ENCODE data around the gene CMC4. TPM values are rescaled to one million over a fixed set of nuclear protein-coding genes. Genes with fewer than 3 reads are reported as not detected.
A peak's percentile ranks its signal among the peaks of the same experiment; 100 is the strongest.

CMC4 gene
- total RNA-seq, 6 experiments from 2014 or later = 4.6 to 7.4 (median 6.3) TPM

- H3K27me3 Mint-ChIP-seq (ENCODE audit: insufficient read depth) = no peaks in the 10 kb centered on the region
- DNase-seq = no peak
- H3K4me1 Mint-ChIP-seq (ENCODE audit: low read depth) = peaks cover 5% of the 10 kb centered on the region; the same call in 1 of the 2 replicates
- no peak overlapping the region for H3K27ac Mint-ChIP-seq
- H3K36me3 Mint-ChIP-seq (ENCODE audit: low read depth) = no peaks in the 10 kb centered on the region
- TF ChIP-seq, protein P1, sequence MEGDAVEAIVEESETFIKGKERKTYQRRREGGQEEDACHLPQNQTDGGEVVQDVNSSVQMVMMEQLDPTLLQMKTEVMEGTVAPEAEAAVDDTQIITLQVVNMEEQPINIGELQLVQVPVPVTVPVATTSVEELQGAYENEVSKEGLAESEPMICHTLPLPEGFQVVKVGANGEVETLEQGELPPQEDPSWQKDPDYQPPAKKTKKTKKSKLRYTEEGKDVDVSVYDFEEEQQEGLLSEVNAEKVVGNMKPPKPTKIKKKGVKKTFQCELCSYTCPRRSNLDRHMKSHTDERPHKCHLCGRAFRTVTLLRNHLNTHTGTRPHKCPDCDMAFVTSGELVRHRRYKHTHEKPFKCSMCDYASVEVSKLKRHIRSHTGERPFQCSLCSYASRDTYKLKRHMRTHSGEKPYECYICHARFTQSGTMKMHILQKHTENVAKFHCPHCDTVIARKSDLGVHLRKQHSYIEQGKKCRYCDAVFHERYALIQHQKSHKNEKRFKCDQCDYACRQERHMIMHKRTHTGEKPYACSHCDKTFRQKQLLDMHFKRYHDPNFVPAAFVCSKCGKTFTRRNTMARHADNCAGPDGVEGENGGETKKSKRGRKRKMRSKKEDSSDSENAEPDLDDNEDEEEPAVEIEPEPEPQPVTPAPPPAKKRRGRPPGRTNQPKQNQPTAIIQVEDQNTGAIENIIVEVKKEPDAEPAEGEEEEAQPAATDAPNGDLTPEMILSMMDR (IDR thresholded peaks at IDR 0.05) = no peak
- no peaks in the 10 kb centered on the region for H3K9me3 Mint-ChIP-seq
- no peak overlapping the region for H3K4me3 Mint-ChIP-seq
Measured at GRCh38 chrX:155105919-155106318, 35.0 kb upstream of the CMC4 start.

DNA sequence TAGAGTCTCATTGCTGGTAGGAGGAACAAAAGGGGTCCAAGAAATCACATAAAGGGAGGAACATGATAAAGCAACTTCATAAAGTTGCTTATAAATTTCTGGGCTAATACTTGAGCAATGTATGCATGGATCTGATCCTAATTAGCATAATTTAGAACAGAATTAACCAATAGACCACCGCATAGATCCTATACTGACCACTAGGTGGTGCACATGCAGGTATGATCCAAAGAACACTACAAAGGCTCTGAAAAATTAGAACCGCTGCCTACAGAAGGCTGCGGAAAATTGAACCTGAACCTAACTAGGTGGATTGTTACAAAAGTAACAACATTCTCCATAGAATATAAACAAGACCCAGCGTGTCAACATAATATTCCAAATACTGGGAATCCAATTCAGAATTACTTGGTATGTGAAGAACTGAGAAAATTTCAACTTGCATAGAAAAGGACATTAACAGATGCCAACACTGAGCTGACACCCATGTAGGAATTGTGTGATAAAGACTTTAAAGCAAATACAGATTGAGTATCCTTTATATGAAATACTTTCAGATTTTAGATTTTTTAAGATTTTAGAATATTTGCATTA is 23.6 kb upstream of the CMC4 start:
- DNase-seq = no peak
- Mint-ChIP-seq H3K4me3 (no peak overlapping the region), H3K27me3 (ENCODE audit: insufficient read depth) (no peaks in the 10 kb centered on the region), H3K36me3 (ENCODE audit: low read depth) (no peaks in the 10 kb centered on the region; the same call in 1 of the 2 replicates), H3K27ac (no peak overlapping the region), H3K4me1 (ENCODE audit: low read depth) (no peaks in the 10 kb centered on the region), H3K9me3 (no peaks in the 10 kb centered on the region)
- TF ChIP-seq, protein P1 (IDR thresholded peaks at IDR 0.05) = peak; percentile 82

DNA sequence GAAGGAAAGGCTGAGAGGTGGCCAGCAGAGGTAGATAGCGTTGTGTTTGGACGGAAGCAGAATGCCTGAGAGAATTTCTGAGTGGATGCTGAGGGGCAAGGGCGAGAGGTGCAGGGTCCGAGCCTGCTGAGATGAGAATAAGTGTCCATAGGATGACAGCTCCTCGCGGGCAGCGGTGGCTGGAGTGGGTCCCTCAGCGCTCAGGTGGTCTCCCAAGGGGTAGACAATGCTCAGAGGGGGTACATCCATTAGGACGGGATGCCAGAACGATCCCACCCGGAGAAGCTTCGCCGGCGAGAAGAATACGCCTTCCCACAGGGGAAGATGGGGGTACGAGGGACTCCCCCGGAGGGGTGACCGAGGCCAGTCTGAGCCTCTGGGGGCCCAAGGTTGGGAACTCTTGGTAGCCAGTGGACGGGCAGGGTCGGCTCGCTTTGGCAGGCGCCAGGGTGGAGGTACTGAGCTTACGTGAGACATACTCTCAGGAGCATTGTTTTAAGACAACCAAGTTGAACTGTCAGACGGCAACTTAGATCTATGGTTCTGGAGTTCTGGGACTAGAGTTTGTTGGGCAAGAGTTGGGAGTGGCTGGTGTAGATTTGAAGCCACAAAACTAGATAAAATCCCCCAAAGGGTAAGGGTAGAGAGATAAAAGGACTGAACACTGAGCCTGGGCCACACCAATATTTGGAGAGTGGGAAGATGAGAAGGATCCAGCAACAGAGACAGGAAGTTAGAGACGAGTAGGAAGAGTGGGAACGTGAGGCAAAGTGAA is 16.2 kb upstream of the CMC4 start:
- Mint-ChIP-seq H3K4me3 (no peak overlapping the region), H3K27me3 (ENCODE audit: insufficient read depth) (peaks cover 2% of the 10 kb centered on the region), H3K9me3 (no peaks in the 10 kb centered on the region), H3K36me3 (ENCODE audit: low read depth) (no peaks in the 10 kb centered on the region; the same call in 1 of the 2 replicates), H3K4me1 (ENCODE audit: low read depth) (no peaks in the 10 kb centered on the region), H3K27ac (no peak overlapping the region)
- TF ChIP-seq, protein P1 (IDR thresholded peaks at IDR 0.05) = no peak
- no peak for DNase-seq

DNA sequence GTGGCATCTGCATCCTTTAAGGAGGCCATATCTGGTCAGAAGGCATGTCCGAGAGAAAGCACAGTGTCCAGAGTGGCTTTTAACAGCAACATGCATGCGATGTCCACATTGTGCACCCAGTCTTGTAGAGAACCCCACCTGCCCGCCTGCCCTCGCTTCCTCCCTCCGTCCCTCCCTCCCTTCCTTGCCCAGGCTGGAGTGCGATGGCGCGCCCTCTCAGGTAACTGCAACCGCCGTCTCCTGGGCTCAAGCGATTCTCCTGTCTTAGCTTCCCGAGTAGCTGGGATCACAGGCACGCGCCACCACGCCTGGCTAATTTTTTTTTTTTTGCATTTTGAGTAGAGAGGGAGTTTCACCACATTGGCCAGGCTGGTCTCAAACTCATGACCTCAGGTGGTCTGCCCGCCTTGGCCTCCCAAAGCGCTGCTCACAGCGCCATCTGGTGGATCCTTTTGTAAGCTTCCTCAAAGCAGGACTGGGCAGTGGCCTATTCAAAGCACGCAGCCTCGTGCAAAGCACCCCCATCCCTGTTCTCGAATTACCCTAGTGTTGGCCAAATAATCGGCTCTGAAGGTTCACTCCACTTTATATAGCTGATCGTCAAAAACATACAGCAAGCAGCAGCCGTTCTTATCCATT is 15.4 kb upstream of the CMC4 start:
- TF ChIP-seq, protein P1 (IDR thresholded peaks at IDR 0.05) = peak; percentile 79
- H3K4me1 Mint-ChIP-seq (ENCODE audit: low read depth) = no peaks in the 10 kb centered on the region
- no peak for DNase-seq
- no peak overlapping the region for H3K27ac Mint-ChIP-seq
- H3K27me3 Mint-ChIP-seq (ENCODE audit: insufficient read depth) = peaks cover 2% of the 10 kb centered on the region
- no peak overlapping the region for H3K4me3 Mint-ChIP-seq
- no peaks in the 10 kb centered on the region; the same call in 1 of the 2 replicates for H3K36me3 Mint-ChIP-seq (ENCODE audit: low read depth)
- H3K9me3 Mint-ChIP-seq = no peaks in the 10 kb centered on the region

DNA sequence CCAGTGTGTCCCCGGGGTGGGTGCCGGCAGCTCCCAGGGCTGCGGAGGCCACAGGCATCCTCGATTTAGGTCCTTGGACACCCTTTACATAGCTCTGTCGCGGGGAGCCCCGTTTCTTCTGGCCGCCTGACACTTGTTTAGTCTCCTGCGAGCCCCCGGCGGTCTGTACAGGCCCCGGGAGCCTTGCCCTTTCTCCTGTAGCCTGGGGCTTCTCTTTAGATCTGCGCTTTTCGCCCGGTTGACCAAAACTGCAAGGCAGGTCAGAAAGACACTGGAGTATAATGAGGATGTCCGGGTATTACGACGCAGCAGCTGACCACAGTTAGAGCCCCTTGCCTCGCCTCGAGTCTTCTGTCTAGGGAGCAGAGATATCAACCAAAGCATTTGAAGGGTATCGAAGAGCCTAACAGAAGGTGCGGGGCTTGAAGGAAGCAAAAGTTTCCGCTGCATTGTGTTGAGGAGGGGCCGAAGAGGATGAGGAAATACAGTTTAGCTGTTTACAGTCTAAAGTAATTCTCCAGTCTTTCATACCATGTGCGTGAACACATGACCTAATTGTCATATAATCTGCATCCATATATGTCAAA is 851 bp upstream of the CMC4 start:
- Mint-ChIP-seq H3K4me3 (peak overlapping the region; percentile 93), H3K4me1 (ENCODE audit: low read depth) (peaks cover 63% of the 10 kb centered on the region), H3K9me3 (no peaks in the 10 kb centered on the region), H3K27ac (peak overlapping the region; percentile 77), H3K36me3 (ENCODE audit: low read depth) (peaks cover 17% of the 10 kb centered on the region), H3K27me3 (ENCODE audit: insufficient read depth) (peaks cover 2% of the 10 kb centered on the region)
- TF ChIP-seq, protein P1 (IDR thresholded peaks at IDR 0.05) = no peak
- DNase-seq = no peak

Data from HFFc6 (cell line).